A673 (cell line): ENCODE data around the gene ZIC4.

ENCODE experiments used
- CTCF ChIP-seq: fragments of 300-800, 200-600 bp; sonication (generic); conservative IDR thresholded peaks from 2 replicates; pipeline ENCODE4 v1.5.1; 2017; ENCODE audit warnings: low read depth, mild to moderate bottlenecking, antibody characterized with exemption, low read length, moderate library complexity, mixed read lengths
- EZH2 ChIP-seq: fragments of 200-600 bp; sonication (generic); IDR thresholded peaks from 2 replicates; pipeline ENCODE4 v1.6.1; 2017; ENCODE audit warnings: borderline replicate concordance, low read depth, mild to moderate bottlenecking, mixed read lengths, antibody characterized with exemption, low read length; ENCODE audit not compliant: poor library complexity, severe bottlenecking

DNA sequence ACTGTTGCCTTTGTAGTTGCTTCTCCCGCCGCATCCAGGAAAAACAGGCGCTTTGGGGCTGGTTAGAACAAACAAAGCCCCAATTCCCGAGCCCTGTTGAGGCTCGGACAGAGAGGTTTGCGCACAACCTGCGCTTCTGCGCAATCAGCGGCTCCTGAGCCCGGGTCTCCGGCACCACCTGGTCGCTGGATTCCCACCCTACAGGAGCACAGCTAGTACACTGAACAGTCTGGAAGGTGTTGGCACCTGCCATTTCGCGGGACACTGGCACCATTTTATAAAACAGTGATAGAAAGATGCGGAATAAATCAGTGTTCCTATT is 13.8 kb downstream of the ZIC4 start:
- TF ChIP-seq CTCF (no peak), EZH2 (no peak)
